Body of pancreas (tissue), 4 donors: Measurements from ENCODE around the gene CSF1.

Source experiments
- CTCF ChIP-seq, 7 experiments: fragments of 450-650 bp in 4 of 7; fragments of 200-600 bp in 3 of 7; sonication (generic) in 3 of 7; IDR thresholded peaks; one replicate each; pipeline ENCODE4 v1.5.1; 2016 to 2019; ENCODE audit warnings: antibody characterized with exemption in 7 of 7
- POLR2A ChIP-seq, 3 donors: fragments of 450-650 bp; IDR thresholded peaks; one replicate each; pipeline ENCODE4 v1.6.1; 2016; ENCODE audit warnings: antibody characterized with exemption in 3 of 3, mild to moderate bottlenecking in 2 of 3

- TF ChIP-seq CTCF (IDR thresholded peaks at IDR 0.05) (no peak), POLR2A (IDR thresholded peaks at IDR 0.05) (no peak)
Observed at GRCh38 chr1:109944541-109944940, 33.9 kb downstream of the CSF1 start.
